Keratinocyte (primary cell): ENCODE data around the gene NRIP2. TPM values are rescaled to one million over a fixed set of nuclear protein-coding genes. Genes with fewer than 3 reads are reported as not detected.

Source experiments
- DNase-seq: peaks from one replicate; pipeline ENCODE4 v3.0.0-alpha.2; 2011; ENCODE audit warnings: low read depth, missing footprints, low spot score
- FAIRE-seq: peaks from 2 replicates; lab custom pipeline; 2011; peaks lifted over from hg19 to GRCh38; lab: Jason Lieb, UNC
- H2AFZ ChIP-seq: 2 replicates; pipeline ENCODE4 v1.6.0; 2012; ENCODE audit warnings: low read length, control low read depth, inconsistent platforms; ENCODE audit not compliant: control insufficient read depth
- H3K27ac ChIP-seq: 2 replicates; pipeline ENCODE4 v1.5.1; 2011; ENCODE audit warnings: low read length; ENCODE audit not compliant: control insufficient read depth, insufficient read depth
- H3K27me3 ChIP-seq: 3 replicates; pipeline ENCODE4 v1.6.0; 2011; ENCODE audit warnings: low read length; ENCODE audit not compliant: control insufficient read depth, insufficient read depth; ENCODE audit errors: extremely low read depth
- H3K36me3 ChIP-seq, 2 experiments: 2 replicates in 1 of 2; 3 replicates in 1 of 2; pipeline ENCODE4 v1.5.1; 2011; ENCODE audit warnings: low read length in 2 of 2, mild to moderate bottlenecking in 1 of 2; ENCODE audit not compliant: control insufficient read depth in 2 of 2, insufficient read depth in 2 of 2; ENCODE audit errors: extremely low read depth in 1 of 2
- H3K4me1 ChIP-seq: 3 replicates; pipeline ENCODE4 v1.5.1; 2011; ENCODE audit warnings: low read length; ENCODE audit not compliant: control insufficient read depth, insufficient read depth; ENCODE audit errors: extremely low read depth
- H3K4me2 ChIP-seq: 3 replicates; pipeline ENCODE4 v1.6.0; 2011; ENCODE audit warnings: low read depth, low read length; ENCODE audit not compliant: control insufficient read depth, insufficient read depth; ENCODE audit errors: extremely low read depth
- H3K4me3 ChIP-seq, 3 experiments: fragments of 200-600 bp in 1 of 3; sonication (generic) in 1 of 3; 2 replicates in 2 of 3; 3 replicates in 1 of 3; pipeline ENCODE4 v1.5.1; 2011 to 2016; ENCODE audit warnings: low read length in 3 of 3, mild to moderate bottlenecking in 3 of 3, control low read depth in 2 of 3, inconsistent platforms in 1 of 3, low read depth in 1 of 3, mixed read lengths in 1 of 3, mixed run types in 1 of 3, moderate library complexity in 1 of 3; ENCODE audit not compliant: control insufficient read depth in 2 of 3, insufficient read depth in 2 of 3; ENCODE audit errors: extremely low read depth in 1 of 3
- H3K79me2 ChIP-seq: 2 replicates; pipeline ENCODE4 v1.6.0; 2012; ENCODE audit warnings: low read length; ENCODE audit not compliant: control insufficient read depth, insufficient read depth
- H3K9ac ChIP-seq: 3 replicates; pipeline ENCODE4 v1.6.0; 2011; ENCODE audit warnings: low read length; ENCODE audit not compliant: control insufficient read depth, insufficient read depth; ENCODE audit errors: extremely low read depth
- H3K9me1 ChIP-seq: 3 replicates; pipeline ENCODE4 v1.6.0; 2011; ENCODE audit warnings: low read length; ENCODE audit not compliant: control insufficient read depth, insufficient read depth; ENCODE audit errors: extremely low read depth
- H3K9me3 ChIP-seq: 2 replicates; pipeline ENCODE4 v1.5.1; 2012; ENCODE audit warnings: low read depth, low read length; ENCODE audit not compliant: control insufficient read depth
- H4K20me1 ChIP-seq: 3 replicates; pipeline ENCODE4 v1.6.0; 2011; ENCODE audit warnings: low read length; ENCODE audit not compliant: control insufficient read depth, insufficient read depth; ENCODE audit errors: extremely low read depth
- EZH2 ChIP-seq: IDR thresholded peaks from one replicate; pipeline ENCODE4 v1.6.1; 2012; ENCODE audit warnings: inconsistent platforms, mild to moderate bottlenecking, low read length, moderate library complexity
- dilution Hi-C: fragments of 300-500 bp; cut with MboI; formaldehyde crosslinking; loops from one replicate; pipeline ENCODE4 v1.7.0; 2020; ENCODE audit warnings: low sequenced_read_pairs; ENCODE audit not compliant: extremely low pct_ligation_motif_present
- polyA plus RNA-seq, 5 experiments: library from polyadenylated mRNA; depleted of rRNA in 3 of 5; stranded (reverse) in 3 of 5; stranded (forward) in 1 of 5; unstranded in 1 of 5; fragments of >200 nt; gene quantifications; 1 replicate in 1 of 5; 2 replicates in 3 of 5; 3 replicates in 1 of 5; pipeline versions ENCODE4 v1.2.1 to v1.2.3, GENCODE V29; 2011 to 2012; ENCODE audit warnings: missing spikeins in 2 of 5, low read depth in 1 of 5, low replicate concordance in 1 of 5
- TF ChIP-seq, protein P1 (sequence below), 3 experiments: IDR thresholded peaks in 1 of 3; conservative IDR thresholded peaks in 1 of 3; optimal IDR thresholded peaks in 1 of 3; 2 replicates in 2 of 3; 3 replicates in 1 of 3; pipeline versions ENCODE3 to v1.5.1; 2011; ENCODE audit warnings: low read length in 3 of 3, mild to moderate bottlenecking in 3 of 3, moderate library complexity in 2 of 3, control low read depth in 1 of 3, inconsistent platforms in 1 of 3; ENCODE audit not compliant: insufficient read depth in 2 of 3; ENCODE audit errors: extremely low read depth in 1 of 3

Gene NRIP2
- polyA plus RNA-seq, 1 donor (not counting 4 experiments of a cell fraction or from before 2014, with no cell fraction given): not detected

DNA sequence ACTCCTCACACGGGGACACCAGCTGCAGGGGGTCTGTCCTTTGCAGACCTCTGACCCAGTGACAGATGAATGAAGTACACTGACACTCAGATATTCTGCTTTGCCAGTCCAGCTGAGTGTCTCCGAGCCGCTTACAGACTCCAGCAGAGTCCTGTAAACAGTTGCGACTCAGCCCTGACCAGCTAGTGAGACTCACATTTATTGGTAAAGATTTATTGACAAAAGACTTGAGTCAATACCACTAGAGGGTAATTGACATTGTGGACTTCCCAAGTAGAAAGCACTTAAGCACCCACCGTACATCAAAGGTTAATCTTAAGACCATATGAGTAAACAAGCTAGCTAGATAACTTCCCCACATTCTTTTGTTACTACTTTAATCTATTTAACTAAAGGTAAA, 49.8 kb downstream of the NRIP2 start:
- dilution Hi-C loops: no loop called here

DNA sequence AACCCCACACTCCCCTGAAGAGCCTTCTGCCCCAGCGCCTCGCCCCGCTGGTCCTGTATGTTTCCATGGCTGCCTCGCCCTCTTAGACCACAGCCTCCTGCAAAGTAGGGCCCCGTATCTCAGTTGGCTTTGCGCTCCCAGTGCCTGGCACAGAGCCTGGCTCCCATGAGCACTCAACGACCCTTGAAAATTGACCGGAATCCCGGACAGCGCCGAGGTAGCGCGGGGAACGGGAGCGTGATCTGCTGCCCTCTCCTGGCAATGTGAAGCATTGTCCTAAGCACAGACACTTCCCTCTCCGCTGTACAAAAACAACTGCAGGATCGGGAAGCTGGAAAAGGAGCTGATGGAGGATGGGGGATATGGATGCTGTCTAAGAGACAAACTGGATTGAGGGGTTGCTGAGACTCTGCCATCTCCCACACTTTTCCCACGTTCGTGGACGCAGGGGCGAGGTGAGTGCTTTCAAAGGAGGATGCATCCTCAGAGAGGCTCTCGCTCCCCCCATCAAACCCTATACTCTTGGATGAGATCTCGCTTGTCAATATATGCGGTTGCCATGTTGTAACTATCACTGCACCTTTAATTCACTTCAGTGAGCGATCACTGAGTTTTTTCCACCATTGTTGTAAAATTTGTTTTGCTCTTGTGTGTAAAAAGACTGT, 50.8 kb downstream of the NRIP2 start:
- Histone ChIP-seq H3K9ac (no peak overlapping the region), H2AFZ (peak overlapping the region; percentile 56), H3K9me3 (no peaks in the 10 kb centered on the region), H3K27ac (no peak overlapping the region), H3K4me3 (no peak overlapping the region), H3K4me1 (no peaks in the 10 kb centered on the region), H3K79me2 (no peaks in the 10 kb centered on the region), H3K36me3 (no peaks in the 10 kb centered on the region), H4K20me1 (no peaks in the 10 kb centered on the region), H3K27me3 (peaks cover 7% of the 10 kb centered on the region), H3K4me2 (peak overlapping the region; percentile 50), H3K9me1 (no peaks in the 10 kb centered on the region)
- FAIRE-seq (peak; percentile 17), DNase-seq (no peak)
- TF ChIP-seq, protein P1, sequence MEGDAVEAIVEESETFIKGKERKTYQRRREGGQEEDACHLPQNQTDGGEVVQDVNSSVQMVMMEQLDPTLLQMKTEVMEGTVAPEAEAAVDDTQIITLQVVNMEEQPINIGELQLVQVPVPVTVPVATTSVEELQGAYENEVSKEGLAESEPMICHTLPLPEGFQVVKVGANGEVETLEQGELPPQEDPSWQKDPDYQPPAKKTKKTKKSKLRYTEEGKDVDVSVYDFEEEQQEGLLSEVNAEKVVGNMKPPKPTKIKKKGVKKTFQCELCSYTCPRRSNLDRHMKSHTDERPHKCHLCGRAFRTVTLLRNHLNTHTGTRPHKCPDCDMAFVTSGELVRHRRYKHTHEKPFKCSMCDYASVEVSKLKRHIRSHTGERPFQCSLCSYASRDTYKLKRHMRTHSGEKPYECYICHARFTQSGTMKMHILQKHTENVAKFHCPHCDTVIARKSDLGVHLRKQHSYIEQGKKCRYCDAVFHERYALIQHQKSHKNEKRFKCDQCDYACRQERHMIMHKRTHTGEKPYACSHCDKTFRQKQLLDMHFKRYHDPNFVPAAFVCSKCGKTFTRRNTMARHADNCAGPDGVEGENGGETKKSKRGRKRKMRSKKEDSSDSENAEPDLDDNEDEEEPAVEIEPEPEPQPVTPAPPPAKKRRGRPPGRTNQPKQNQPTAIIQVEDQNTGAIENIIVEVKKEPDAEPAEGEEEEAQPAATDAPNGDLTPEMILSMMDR (optimal IDR thresholded peaks at IDR 0.05 in 1 of 3, IDR thresholded peaks at IDR 0.05 in 1 of 3, conservative IDR thresholded peaks at IDR 0.05 in 1 of 3; ENCODE audit: extremely low read depth in 1 of 3, insufficient read depth in 2 of 3, low read length in 3 of 3): peak; percentile 93 to 94 (median 93)
- TF ChIP-seq EZH2: no peak
- dilution Hi-C loops: no loop called here

More for the DNA sequence above, 49.8 kb downstream of the NRIP2 start:
- Histone ChIP-seq H3K9me1 (no peaks in the 10 kb centered on the region), H3K4me2 (no peak overlapping the region), H4K20me1 (no peaks in the 10 kb centered on the region), H3K36me3 (no peaks in the 10 kb centered on the region), H3K79me2 (no peaks in the 10 kb centered on the region), H3K27ac (no peak overlapping the region), H3K9ac (no peak overlapping the region), H3K4me1 (no peaks in the 10 kb centered on the region), H3K4me3 (no peak overlapping the region), H3K9me3 (no peaks in the 10 kb centered on the region), H2AFZ (no peak overlapping the region), H3K27me3 (peaks cover 7% of the 10 kb centered on the region)
- TF ChIP-seq EZH2: no peak
- TF ChIP-seq, protein P1 (optimal IDR thresholded peaks at IDR 0.05 in 1 of 3, IDR thresholded peaks at IDR 0.05 in 1 of 3, conservative IDR thresholded peaks at IDR 0.05 in 1 of 3; ENCODE audit: extremely low read depth in 1 of 3, insufficient read depth in 2 of 3, low read length in 3 of 3): no peak
- FAIRE-seq: no peak
- DNase-seq: no peak
